DMS 273 (cell line): ENCODE data around the gene HIP1.
A peak's percentile ranks its signal among the peaks of the same experiment; 100 is the strongest.
"Not testable (repeated sequence)": the region's sequence is repeated elsewhere in the genome, so short reads cannot be mapped to it uniquely, and the experiment has no call there.

Experiments
- DNase-seq: peaks from one replicate; lab custom pipeline; 2025; ENCODE audit not compliant: unreplicated experiment; lab: John Stamatoyannopoulos, UW

HIP1 gene

GRCh38 chr7:75738604-75738974, at the start of gene HIP1:
Gene HIP1 (minus strand): TSS chr7:75738941. CDS start chr7:75738920, 21 bp downstream.
- DNase-seq = no peak

GRCh38 chr7:75788154-75788847, 49.6 kb upstream of the HIP1 start:
- not testable (repeated sequence) for DNase-seq

GRCh38 chr7:75783058-75783457, 44.3 kb upstream of the HIP1 start:
- not testable (repeated sequence) for DNase-seq

- DNase-seq = not testable (repeated sequence)
These were observed 42.0 kb upstream of the HIP1 start for GRCh38 chr7:75780647-75781273.

DNA sequence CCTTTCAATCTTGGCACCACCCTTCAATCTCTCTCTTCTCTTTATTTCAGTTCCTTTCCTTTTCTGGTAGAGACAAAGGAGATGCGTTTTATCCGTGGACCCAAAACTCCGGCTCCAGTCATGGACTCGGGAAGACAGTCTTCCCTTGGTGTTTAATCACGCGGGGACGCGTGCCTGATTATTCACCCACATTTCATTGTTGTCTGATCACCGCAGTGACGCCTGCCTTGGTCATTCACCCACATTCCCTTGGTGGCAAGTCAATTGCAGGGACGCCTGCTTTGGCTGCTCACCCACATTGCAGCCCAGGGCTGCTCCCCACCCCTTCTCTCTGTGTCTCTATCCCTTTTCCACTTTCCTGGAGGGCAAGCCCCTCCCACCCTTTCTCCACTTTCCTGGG, 40.8 kb upstream of the HIP1 start:
- not testable (repeated sequence) for DNase-seq

GRCh38 chr7:75779035-75779434, 40.3 kb upstream of the HIP1 start:
- DNase-seq = not testable (repeated sequence)

GRCh38 chr7:75776295-75776971, 37.7 kb upstream of the HIP1 start:
- DNase-seq = peak; percentile 69

GRCh38 chr7:75773958-75774357, 35.2 kb upstream of the HIP1 start:
- not testable (repeated sequence) for DNase-seq

- no peak for DNase-seq
These were observed 33.6 kb upstream of the HIP1 start, which contains the start of gene CCL26 for GRCh38 chr7:75772081-75773077. Gene CCL26 (minus strand): TSS chr7:75772211. CDS start chr7:75772176, 35 bp downstream.

DNA sequence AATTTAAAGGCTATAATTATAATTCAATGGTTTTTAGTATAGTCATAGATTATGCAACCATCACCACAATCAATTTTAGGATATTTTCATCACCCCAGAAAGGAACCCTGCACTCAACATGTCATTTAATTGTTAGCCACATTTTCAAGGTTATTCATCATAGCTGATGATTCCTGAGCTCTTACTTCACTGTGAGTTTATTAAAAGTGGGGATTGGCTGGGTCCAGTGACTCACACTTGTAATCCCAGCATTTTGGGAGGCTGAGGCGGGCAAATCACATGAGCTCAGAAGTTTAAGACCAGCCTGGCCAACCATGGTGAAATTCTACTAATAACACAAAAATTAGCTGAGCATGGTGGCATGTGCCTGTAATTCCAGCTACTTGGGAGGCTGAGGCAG, 32.5 kb upstream of the HIP1 start:
- DNase-seq = no peak

DNA sequence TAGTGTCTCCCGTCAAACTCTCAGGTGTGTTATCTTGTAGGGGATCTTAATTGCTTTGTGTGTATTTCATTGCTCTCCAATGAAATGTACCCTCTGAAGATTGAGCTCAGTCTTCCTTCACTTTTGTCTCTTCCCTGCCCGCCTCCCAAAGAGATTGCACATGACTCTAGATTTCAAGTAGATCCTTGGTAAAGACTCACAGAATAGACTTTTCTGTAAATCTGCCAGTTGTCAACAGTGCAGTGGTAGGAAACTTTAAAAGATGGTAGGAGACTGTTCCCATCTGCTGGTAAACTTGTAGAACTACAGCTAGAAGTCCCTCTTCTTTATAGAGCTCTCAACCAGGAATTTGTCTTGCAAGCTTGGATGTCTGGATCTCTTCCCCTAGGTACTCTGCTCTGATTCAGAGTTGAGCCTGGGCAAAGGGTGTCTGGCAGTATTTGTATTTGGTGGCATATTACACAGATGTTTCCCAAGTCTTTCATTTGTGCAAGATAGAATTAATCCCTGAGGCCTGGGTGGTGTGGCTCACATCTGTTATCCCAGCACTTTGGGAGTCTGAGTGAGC, 23.7 kb upstream of the HIP1 start:
- DNase-seq = peak; percentile 84

GRCh38 chr7:75761801-75762200, 23.1 kb upstream of the HIP1 start:
- DNase-seq = not testable (repeated sequence)

GRCh38 chr7:75758491-75758890, 19.8 kb upstream of the HIP1 start:
- DNase-seq = no peak

DNA sequence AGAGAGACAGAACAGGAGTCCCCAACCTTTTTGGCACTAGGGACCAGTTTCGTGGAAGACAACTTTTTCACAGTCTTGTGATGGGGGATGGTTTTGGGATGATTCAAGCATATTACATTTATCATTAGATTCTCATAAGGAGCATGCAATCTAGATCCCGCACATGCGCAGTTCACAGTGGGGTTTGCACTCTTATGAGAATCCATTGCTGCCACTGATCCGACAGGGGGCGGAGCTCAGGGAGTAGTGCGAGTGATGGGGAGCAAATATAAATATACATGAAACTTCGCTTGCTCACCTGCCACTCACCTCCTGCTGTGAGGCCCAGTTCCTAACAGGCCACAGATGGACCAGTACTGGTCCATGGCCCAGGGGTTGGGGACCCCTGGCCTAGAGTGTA, 19.1 kb upstream of the HIP1 start:
- no peak for DNase-seq

DNA sequence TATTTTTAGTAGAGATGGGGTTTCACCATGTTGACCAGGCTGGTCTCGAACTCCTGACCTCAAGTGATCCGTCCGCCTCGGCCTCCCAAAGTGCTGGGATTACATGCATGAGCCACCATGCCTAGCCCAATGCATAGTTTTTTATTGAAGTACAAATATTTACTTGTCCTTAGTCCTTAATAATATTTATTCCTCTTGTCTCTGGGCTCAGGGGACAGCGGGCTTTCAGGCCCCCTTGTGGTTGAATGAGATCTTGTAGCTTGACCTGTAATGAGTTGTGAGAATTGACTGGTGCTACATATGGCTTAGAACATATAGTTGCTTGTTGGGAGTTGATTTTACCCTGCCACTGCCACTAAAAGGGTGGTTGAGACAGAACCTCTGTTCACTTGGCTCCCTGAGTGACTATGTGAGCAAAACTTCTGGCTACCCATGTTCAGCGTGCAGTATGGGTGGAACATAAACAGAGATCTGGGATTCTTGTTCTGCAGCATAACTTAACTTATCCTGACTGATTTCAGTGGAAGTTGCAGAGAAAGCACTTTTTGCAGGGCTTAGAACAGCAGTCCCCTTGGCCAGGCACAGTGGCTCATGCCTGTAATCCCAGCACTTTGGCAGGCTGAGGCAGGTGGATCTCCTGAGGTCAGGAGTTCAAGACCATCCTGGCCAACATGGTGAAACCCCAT, 18.4 kb upstream of the HIP1 start:
- peak; percentile 67 for DNase-seq

GRCh38 chr7:75756206-75756990, 17.7 kb upstream of the HIP1 start:
- no peak for DNase-seq

DNA sequence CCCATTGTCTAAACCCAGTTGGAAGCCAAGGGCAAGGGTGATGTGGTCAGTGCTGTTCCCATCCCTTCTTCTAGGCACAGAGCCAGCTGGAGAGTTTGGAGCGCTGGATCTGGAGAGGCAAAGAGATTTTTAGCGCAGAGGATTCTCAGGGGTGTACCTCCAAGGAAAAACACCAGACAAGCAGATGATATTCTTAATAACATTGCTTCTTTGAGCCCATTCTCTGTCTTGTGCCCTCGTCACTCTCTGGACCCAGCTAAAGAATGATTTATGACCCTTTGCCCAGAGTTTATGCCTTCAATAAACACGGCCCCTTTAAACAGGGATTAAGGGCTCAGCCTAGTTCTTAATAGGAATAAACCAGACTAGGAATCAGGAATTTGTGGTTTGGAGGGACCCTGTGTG, 4.7 kb upstream of the HIP1 start:
- DNase-seq = no peak

DNA sequence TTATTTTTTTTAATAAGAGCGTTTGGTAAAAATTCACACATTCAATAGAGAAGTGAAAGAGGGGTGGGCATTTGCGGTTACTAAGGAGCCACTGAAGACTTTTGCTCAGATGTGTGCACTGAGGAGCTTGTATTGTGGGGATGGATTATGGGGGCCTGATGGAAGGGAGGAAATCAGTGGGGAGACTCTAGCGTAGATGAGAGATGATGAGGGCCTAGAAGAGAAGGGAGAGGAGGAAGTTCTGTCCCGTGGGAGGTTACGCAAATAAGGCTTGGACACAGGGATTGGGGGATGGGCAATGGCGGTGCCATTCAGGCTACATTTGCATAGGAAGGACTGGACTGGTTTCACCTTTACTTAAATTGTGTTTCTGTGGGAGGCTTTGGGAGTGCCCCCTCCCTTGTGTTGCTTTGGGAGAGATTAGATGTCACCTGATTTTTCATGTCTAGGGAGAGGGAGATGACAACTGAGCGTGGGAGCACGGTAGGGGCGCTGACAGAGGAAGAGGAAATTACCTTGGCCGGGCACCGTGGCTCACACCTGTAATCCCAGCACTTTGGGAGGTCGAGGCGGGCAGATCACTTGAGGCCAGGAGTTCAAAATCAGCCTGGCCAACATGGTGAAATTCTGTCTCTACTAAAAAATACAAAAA, 2.2 kb upstream of the HIP1 start:
- DNase-seq = no peak
